HG02852 (cell line): ENCODE results near the gene TRAM2.

ENCODE experiments used
- ATAC-seq: cut with Tn5 transposase; IDR thresholded peaks from one replicate; pipeline ENCODE4 v1.9.1; 2021; ENCODE audit warnings: mild to moderate bottlenecking, moderate library complexity; ENCODE audit not compliant: unreplicated experiment

Gene TRAM2, protein sequence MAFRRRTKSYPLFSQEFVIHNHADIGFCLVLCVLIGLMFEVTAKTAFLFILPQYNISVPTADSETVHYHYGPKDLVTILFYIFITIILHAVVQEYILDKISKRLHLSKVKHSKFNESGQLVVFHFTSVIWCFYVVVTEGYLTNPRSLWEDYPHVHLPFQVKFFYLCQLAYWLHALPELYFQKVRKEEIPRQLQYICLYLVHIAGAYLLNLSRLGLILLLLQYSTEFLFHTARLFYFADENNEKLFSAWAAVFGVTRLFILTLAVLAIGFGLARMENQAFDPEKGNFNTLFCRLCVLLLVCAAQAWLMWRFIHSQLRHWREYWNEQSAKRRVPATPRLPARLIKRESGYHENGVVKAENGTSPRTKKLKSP

DNA sequence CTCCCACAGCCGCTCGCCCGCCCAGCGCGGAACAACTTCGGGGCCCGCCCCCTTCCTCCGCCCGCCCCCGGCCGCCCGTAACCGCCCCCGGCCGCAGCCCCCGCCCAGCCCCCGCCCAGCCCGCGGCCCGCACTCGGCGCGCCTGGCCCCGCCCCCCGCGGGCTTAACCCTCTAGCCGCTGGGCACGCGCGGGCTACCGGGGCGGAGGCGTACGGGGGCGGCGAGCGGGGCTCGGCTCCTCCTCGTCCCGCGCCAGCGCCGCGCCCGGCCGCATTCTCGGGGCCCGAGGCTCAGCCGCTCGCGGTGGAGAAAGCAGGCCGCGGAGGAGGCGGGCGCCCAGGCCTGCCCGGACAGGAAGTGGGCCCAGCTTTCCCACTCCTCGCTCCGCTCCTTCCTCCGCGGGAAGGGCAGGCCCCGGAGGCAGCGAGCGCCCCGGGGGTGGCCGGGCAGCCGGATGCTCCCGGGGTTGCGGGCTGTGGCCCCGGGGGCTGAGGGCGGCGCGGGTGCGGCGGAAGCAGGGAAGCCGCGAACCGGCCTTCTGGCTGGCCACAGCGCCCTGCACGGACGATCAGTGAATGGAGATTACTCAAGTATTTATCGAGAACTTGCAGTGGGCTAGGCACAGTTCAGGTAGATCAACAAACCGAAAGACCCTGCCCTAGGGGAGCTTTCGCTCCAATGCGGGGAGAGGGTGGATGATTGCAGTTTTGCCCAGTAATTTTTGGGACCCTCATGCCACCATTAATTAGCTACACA is at the start of gene TRAM2:
TSS of gene TRAM2 (minus strand) at position 39 of the 756 bp plus-strand sequence. CDS start 145 bp downstream, outside the sequence.
- peak; percentile 49 for ATAC-seq

DNA sequence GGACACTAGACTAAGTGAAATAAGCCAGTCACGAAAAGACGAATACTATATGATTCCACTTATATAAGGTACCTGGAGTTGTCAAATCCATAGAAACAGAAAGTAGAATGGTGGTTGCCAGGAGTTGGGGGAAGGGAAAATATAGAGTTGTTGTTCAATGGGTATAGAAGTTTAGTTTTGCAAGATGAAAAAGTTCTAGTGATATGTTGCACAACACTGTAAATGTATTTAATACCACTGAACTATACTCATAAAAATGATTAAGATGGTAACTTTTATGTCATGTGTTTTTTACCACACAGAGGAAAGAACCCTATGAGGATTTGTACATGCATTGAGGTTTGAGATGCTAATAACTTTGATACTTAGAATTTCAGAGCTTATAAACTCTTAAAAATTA is 46.0 kb upstream of the TRAM2 start:
- ATAC-seq: no peak

DNA sequence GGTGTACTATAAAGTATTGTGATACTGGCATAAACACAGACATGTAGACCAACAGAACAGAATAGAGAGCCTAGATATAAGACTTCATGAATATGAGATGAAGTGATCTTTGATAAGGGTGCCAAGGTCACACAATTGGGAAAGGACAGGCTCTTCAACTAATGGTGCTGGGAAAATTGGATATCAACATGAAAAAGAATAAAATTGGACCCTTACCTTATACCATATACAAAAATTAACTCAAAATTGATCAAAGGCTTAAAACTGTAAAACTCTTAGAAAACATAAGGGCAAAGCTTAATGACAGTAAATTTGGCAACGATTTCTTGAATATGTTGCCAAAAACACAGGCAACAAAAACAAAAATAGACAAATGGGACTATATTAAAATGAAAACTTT is 44.8 kb upstream of the TRAM2 start:
- no peak for ATAC-seq

DNA sequence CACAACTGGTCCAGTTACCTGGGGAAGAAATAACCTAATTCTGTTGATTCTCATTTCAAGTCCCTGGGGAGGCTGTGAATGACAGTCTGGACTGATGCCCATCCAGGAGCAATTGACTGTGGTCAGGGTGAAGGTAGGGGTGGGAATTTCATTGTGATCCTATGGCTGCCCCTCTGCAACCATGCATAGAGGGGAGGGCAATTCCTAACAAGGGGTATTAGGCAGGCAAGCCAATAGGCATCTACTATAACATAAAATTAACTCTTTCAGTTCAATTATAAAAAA is 44.0 kb upstream of the TRAM2 start:
- ATAC-seq: no peak

DNA sequence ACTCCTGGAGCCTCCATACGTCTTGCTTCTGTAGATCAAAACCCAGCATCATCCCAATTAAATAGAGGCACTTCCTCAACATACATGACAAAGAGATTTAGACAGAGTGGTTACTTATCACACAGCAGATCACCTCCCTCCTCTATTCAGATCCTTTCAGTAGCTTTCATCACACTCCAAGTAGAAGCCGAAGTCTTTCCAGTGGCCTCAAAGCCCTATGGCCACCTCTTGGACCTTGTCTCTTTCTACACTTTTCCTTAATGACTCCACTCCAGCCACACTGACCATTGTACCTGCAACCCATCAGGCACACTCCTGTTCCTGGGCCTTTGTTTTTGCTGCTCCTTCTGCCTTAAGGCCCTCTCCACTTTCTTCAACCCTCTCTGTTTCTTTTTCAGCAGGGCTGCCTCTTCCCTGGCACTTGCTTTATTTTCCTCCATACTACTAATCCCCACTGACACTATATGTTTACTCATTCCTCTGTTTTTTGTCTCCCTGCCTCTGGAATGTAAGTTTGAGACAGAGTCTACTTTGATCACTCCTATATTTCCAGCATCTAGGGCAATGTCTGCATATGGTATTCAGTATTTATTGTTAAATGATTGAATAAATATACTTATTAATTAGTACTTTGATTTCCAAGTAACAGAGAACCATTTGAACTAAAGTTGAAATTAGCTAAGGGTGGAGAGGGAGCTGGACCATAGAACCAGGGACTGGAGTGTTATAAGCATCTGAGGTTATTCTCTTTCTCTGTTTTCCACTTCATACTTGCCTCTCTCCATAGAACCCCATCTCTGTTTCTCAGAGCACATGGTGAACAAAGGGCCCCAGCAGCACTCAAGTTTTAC is 43.4 kb upstream of the TRAM2 start:
- ATAC-seq: no peak

DNA sequence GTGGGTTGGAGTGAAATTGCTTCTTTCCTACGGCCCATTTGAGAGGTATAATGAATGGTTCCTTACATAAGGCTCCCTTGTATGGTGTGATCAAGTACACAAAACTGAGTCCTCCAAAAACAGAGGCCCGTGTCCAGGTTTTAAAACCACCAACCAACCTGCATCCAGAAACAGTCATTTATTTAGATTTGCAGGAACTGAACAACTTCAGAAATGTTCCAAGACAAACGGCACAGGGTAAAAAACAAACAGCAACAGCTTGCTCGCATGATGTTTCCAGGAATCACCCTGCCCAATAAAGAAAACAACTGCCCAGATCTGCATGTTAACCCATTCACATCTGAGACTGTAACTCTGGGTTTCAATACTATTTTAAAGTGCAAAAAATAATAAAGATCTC is 40.2 kb upstream of the TRAM2 start:
- ATAC-seq: no peak

DNA sequence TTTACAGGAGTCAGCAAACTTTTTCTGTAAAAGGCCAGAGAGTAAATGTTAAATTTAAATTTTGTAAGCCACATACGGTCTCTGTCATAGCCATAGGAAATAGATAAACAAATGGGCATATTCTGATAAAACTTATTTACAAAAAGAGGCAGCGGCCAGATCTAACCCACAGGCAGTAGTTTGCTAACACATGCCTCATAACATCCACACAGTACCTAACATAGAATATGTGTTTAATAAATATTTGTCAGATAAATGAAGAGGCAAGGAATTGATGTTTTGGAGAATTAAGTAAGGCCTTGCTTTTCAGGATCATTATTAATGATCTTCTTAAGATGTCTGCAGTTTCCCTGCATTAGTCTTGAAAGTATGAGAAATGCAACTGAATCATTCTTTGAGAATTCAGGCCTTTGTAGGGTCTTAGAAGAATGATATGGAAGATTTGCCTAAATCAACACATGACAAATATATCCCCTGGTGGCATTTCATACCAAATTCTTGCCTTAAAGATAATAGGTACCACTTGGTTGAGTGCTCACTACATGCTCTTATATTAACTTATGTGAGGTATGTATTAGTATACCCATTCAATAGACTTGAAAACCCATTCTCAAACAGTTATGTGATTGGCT is 39.3 kb upstream of the TRAM2 start:
- ATAC-seq: no peak

DNA sequence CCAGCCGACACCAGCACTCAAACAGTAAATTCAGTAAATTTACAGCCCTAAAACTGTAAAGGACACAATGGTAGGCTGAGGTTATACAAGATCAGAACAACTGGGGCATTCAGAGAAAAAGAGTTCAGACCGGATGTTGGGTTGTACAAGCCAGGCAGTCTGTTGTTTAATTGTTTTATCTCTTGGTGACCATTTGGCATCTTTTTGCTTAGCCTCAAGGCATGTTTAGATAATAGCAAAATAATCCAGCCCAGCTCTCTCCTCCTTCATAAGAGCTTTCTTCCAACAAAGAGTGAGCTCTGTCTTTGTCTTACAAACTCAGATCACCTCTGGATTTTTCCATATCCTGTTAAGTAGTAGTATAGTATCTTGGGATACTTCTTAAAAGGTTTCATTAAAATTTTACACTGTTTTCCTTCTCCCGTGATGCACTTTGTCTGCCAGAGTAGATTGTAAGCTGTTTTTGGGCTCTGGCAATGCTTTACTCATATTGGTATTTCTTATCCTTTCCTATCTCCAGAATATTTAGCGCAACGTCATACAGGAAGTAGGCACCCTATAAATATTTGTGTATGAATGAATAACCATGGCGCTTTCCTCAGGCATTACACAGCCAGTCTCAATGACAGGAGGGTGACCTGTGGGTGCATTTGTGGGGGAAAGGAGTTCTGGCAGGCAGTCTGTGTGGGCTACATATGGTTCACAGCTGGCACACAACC is 35.6 kb upstream of the TRAM2 start:
- no peak for ATAC-seq

DNA sequence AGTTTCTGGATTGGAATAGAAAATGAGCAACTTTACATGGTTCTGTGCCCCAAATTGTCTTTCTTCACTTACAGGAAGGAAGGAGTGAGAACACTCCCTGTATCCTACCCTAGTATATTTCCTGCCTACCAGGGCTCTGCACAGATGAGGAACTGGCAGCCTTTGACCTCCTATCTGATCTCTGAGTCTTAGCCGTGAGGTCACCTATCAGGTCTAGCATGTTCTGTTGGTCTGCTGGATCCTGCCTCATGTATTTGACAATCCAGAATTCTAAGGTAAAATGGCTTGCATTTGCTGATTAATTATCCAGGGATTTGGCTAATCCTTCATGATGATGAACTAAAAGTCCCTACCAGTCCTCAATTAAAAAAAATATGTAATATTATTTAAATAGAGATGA is 35.0 kb upstream of the TRAM2 start:
- ATAC-seq: no peak

DNA sequence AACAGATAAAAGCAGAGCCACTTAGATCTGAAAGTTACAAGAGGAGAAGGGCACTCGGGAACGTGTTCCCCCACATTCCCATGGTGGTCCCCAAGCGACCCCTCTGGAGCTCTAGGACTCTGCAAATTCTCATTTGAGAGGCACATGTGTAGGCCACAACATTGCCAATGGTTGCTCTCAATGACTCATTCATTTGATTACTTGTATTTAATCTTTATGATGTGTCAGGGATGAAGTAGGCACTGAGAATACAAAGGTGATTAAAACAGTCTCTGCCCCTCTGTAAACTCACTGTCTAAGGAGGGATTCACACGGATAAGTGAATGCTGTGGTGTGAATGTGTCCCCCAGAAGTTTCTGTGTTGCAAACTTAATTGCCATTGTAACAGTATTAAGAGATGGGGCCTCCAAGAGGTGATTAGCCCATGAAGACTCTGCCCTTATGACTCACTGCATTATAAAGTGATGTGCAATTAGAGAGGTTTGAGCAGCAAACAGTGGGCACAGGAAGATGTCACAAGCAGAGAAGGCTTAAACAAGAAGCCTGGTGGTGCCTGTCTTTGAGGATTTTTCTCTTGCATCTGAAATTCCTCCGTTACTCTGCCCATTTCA is 34.0 kb upstream of the TRAM2 start:
- ATAC-seq: no peak

DNA sequence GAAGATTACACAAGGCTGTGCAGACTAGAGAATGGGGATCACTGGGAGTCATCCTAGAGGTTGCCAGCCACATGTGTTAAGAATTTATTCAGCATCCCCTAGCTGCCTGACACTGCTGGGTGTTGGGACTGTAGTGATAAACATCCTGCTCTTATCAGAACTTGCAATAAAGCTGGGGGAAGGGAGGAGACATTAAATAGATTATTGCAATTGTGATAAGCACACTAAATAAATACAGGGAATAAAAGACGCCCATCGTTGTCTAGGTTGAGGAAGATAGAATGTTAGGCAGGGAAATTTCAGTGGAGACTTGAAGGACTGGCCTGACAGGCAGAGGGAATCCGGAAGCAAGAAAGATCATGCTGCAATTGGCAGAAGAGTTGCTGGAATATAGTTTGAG is 33.2 kb upstream of the TRAM2 start:
- no peak for ATAC-seq

DNA sequence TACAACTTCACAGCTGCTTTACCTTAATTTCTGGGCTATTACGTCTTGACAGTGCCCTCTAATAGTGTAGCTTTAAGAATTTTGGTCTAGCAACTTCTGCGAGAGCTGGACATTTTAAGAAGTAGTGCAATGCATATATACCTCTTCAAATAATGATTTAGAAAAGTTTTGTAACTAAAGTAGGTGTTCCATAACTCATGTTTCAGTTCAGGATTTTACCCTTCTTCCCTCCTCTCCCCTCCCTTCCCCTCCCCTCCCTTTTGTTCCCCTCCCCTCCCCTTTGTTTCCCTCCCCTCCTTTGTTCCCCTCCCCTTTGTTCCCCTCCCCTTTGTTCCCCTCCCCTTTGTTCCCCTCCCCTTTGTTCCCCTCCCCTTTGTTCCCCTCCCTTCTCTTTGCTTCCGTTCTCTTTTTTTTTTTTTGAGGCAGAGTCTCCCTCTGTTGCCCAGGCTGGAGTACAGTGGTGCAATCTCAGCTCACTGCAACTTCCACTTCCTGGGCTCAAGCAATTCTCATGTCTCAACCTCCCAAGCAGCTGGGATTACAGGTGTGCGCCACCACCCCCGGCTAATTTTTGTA is 28.8 kb upstream of the TRAM2 start:
- no peak for ATAC-seq

DNA sequence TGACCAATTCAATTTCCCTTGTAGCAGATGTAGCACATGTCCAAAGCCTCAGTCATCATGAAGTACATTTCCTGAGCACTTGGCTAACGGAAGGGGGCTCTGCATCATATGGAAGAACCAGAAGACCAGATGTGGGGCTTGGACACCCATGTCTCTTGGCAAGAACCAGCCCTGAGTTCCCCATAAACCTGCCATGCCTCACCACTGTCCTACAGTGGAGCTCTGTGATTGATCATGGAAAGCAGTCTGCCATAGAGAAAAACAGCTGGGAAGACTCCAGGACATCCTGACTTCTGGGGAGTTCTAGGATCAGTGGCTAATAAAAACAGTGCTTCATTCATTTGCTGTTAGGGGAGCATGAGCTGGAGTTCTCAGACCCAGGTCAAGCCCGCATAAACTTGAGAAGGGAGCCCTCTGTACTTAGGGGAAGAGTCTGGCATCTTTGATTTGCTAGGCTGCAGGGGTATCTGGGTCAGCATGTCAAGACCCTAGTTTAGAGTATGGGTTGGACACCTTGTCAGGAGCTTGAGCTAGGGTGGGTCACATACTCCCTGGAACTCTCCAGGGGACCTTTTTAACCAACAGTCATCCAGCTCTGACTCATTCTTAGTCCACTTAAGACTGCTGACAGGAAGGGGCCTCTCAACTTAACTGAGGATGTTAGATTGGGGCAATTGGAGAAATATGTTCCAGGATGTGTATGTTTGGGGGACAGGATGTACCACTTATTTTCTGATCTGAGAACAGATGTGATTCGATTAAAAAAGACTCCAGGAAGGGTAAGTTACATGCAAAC is 26.3 kb upstream of the TRAM2 start:
- ATAC-seq: peak; percentile 61

DNA sequence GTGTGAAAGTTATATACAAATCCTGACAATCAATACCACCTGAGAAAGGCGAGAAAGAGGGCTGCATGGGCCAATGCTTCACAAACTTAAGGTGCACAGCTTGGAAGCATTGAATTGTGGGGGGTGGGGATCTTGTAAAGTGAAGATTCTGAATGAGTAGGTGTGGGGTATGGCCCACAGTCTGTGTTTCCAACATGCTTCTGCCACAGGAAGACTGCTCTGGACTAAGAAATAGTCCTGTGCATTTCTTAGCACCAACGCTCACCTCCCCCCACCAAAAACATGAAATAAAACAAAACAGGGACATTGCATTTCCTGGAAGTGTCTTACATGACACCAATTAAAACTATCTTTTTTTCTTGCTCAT is 21.9 kb upstream of the TRAM2 start:
- no peak for ATAC-seq

DNA sequence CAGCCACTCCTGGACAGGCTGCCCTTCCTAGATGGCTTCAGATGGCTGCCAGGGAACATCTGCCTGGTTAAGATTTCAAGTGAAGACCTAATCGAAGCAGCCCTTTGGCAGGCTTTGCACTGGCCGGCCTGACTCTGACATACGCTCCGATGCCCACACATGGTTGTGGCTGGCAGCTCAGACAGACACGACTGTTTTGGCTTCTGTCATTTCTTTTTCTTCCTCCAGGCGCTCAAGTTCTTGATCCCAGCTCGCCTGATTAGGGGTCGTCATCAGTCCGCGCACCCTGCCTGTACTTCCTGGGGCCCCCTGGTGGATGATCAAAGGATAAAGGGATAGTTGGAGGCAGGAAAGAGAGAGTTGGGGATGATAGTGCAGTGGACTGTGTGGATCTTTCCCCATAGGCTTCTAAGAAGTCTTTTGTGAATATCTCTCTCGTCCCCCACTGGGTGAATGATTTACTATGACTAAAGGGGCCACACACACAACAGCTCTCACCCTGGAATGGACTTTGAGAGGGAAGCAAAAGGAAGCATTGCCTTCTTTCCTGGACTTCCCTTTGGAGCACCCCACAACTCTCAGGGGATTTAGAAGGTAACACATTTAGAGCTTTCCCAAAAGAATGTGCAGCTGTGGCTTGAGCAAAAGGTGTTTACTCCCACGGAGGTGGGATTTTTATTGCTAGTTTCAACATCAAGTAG is 21.4 kb upstream of the TRAM2 start:
- no peak for ATAC-seq

DNA sequence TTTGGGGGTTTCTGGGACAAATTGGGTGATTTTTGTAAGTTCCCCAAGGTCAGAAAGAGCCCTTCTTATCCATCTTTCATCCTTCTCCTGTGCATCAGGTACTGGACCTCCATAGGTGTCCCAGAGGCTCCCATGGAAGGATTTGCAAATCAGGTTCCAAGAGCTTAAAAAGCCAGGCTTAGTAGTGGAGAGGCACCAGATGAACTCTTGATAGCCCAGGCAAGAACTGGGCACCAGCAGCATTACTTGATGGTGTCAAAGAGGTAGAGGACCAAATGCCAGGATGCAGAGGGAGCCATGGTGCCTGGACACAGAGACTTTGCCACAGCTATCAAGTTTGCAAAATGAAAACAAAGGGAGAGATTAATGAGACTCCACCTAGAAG is 20.9 kb upstream of the TRAM2 start:
- no peak for ATAC-seq

DNA sequence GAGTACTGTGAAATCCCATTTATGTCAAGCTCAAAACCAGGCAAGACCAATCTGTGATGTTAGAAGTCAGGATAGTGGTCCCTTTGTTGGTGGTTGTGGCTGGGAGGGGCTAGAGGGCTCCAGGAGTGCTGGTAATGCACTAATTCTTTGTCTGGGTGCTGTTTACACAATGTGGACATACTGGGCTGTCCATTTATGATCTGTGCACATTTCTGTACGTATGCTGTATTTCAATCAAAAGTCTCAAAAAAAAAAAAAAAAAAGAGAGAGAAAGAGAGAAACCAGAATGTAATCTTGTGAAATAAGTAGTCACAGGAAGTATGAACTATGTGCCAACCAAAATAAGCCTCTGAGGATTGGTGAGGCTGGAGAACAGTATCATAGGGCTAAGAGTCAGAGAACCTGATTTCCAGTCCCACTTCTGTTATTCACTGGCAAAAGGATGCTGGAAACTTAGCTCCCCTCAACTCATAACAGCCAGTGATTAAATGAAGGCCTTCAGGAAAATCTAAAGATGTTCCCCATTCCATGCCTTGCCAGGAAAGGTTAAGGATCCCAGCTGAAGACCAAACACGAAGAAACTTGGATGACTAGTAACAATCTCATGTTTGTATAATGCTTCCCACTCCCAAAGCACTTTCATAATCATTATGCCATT is 19.6 kb upstream of the TRAM2 start:
- no peak for ATAC-seq

DNA sequence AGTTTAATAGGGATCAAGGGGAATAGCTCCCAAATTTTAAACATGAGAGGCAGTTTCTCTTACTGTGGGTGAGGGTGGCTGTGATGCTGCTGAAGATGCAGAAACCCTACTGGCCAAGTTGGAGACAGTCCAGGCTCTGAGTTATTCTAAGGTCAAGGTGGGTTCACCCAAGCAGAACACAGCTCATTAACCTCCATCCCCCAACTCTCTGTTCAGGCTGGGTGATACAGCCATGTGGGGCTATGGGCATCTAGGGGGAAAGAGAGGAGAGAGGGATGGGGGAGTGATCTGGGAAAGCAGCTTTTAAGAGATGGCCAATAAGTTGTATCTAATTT is 18.9 kb upstream of the TRAM2 start:
- ATAC-seq: peak; percentile 57
